ENCODE data around the gene HIF1A. TPM values are rescaled to one million over a fixed set of nuclear protein-coding genes. Genes with fewer than 3 reads are reported as not detected.

HIF1A gene
- total and polyA plus RNA-seq, 8 donors: 145 to 272 (median 204) TPM

DNA sequence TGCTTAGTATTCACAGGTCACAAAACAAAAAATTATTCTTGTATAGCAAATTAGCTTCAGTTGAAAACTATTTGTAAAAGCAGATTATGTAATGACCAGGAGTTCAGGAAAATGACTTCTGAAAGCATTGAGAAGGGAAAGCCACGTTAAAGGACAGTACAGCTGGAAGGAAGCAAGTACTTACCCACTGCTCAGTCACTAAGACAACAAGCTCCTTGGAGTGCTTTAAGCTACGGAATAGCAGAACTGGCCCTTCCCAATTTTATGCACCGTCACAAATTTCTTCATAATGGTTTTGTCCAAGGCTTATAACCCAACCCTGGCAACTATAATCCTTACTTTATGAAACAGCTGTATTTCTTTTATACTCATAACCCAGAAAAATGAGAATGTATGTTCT lies 54.0 kb downstream of the HIF1A start:
- ATAC-seq: peak; percentile 65
- Histone ChIP-seq H3K27ac (peak overlapping the region; percentile 53 to 87), H3K4me1 (peaks cover 12 to 54% of the 10 kb centered on the region in 2 donors), H3K4me3 (peak overlapping the region in 1 of 2 donors; percentile 42), H3K27me3 (no peaks in the 10 kb centered on the region), H3K9me3 (no peaks in the 10 kb centered on the region), H3K36me3 (peaks cover 5 to 45% of the 10 kb centered on the region in 2 donors)
- intact Hi-C loops (cut with DNase I): no loop called here
- TF ChIP-seq, protein P1, sequence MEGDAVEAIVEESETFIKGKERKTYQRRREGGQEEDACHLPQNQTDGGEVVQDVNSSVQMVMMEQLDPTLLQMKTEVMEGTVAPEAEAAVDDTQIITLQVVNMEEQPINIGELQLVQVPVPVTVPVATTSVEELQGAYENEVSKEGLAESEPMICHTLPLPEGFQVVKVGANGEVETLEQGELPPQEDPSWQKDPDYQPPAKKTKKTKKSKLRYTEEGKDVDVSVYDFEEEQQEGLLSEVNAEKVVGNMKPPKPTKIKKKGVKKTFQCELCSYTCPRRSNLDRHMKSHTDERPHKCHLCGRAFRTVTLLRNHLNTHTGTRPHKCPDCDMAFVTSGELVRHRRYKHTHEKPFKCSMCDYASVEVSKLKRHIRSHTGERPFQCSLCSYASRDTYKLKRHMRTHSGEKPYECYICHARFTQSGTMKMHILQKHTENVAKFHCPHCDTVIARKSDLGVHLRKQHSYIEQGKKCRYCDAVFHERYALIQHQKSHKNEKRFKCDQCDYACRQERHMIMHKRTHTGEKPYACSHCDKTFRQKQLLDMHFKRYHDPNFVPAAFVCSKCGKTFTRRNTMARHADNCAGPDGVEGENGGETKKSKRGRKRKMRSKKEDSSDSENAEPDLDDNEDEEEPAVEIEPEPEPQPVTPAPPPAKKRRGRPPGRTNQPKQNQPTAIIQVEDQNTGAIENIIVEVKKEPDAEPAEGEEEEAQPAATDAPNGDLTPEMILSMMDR (IDR thresholded peaks at IDR 0.05): no peak
- DNase-seq: no peak

DNA sequence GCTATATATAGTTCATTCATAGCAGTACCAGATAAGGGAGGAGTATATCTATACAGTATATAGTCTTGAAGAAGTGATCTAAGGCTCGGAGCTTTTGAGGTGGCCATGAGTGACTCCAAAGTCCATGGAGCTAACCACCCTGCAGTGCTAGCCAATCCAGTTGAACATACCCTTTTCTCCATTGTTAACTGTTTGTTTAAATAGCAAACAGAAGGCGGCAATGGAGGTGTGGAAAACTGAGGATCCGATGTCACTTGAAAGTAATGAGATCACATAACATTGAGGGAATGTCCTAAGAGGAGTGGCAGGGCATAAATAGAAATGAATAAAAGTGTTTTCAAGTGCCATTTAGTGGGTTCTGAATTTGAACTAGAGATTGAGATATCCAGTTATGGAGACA lies 54.6 kb downstream of the HIF1A start:
- peak; percentile 18 for ATAC-seq
- Histone ChIP-seq H3K4me3 (peak overlapping the region in 1 of 2 donors; percentile 42), H3K36me3 (peaks cover 5 to 39% of the 10 kb centered on the region in 2 donors), H3K27me3 (no peaks in the 10 kb centered on the region), H3K9me3 (no peaks in the 10 kb centered on the region), H3K27ac (peak overlapping the region; percentile 53 to 87), H3K4me1 (peaks cover 12 to 54% of the 10 kb centered on the region in 2 donors)
- intact Hi-C loops (cut with DNase I): no loop called here
- TF ChIP-seq, protein P1 (IDR thresholded peaks at IDR 0.05): no peak
- no peak for DNase-seq

DNA sequence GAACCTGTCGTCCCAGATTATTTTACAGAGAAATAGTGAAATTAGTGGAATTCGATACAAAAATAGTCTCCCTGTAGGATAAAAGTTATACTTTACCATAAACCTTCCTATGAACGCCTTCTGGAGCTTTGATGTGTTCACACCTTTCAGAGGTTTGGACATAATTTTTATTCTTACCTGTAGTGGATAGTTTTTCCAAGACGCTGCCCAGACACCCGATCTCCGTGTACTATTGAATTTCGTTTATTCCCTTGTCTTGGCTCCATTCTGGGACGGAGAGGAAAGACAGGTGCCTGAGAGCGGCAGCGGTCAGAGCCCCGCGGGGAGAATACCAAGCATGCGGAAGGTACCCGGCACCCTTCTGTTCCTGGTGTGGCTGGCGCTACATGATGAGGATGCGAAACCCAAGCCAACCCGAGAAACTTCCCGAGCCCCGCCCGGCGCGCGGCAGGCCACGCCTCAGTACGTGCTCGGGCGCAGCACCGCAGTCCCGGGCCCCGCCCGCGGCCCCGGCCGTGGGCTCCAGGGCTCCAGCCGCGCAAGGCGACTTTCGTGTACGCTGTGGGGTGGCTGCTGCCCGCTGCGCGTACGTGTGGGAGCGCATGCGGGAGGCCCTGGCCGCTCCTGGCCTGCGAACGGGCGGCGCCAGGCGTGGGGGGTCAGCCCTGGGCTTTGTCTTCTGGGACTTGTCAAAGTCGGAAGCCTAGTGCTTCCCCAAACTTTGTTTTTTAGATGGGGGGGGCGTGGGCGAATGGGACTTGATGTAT lies 55.6 kb downstream of the HIF1A start:
- Histone ChIP-seq H3K36me3 (peaks cover 0 to 28% of the 10 kb centered on the region in 2 donors), H3K27ac (peak overlapping the region; percentile 87 to 90), H3K4me1 (peaks cover 12 to 54% of the 10 kb centered on the region in 2 donors), H3K4me3 (peak overlapping the region; percentile 36 to 42), H3K9me3 (no peaks in the 10 kb centered on the region), H3K27me3 (no peaks in the 10 kb centered on the region)
- TF ChIP-seq, protein P1 (IDR thresholded peaks at IDR 0.05): no peak
- ATAC-seq (peak; percentile 93), DNase-seq (peak; percentile 77 to 98 (median 90))
- intact Hi-C loops (cut with DNase I): no loop called here

DNA sequence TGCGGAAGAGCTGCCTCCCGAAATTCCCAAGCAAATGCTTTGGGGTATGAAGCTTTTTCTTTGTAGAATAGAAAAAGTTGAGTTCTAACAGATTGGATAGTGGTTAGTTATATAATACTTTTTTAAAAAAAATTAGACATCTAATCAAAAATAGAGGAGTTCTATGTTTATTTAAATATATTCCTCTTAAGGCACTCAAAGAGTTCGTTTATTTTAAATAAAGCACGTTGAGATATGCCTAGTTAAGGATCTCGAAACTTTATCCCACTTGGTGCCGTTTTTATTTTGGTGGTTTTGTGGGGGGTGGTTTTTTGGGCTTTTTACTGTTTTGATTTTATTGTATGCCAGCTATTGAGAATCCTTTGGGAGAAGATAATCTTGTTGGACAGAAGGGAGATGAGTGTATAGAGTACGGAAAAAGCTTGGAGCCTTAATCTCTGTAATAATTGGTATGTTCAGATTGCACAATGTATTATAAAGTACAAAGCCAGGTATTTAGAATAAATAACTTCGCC lies 56.2 kb downstream of the HIF1A start:
- DNase-seq: no peak
- H3K27ac ChIP-seq: peak overlapping the region; percentile 87 to 90
- peaks cover 0 to 22% of the 10 kb centered on the region in 2 donors for H3K36me3 ChIP-seq
- TF ChIP-seq, protein P1 (IDR thresholded peaks at IDR 0.05): no peak
- H3K9me3 ChIP-seq: no peaks in the 10 kb centered on the region
- no peaks in the 10 kb centered on the region for H3K27me3 ChIP-seq
- ATAC-seq: no peak
- peaks cover 12 to 54% of the 10 kb centered on the region in 2 donors for H3K4me1 ChIP-seq
- intact Hi-C loops (cut with DNase I): no loop called here
- peak overlapping the region; percentile 36 to 42 for H3K4me3 ChIP-seq

DNA sequence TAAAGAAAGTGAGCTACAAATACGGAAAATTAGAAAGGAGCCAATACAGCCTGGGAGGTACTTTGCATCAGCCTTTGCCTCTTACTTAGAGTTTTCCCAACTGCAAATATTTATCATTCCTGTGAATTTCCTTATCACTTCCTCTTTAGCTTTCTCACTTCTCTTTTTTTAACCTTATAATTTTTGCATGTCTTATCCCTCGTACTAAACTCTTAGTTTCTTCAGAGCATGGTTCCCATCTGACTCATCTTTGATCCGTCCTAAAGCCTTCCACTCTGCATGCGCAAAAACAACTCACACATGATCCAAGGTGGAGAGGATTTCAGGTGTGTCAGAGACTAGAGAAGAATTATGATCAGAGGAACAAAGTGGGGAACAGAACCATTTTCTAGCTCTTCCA lies 57.3 kb downstream of the HIF1A start:
- intact Hi-C loops (cut with DNase I): no loop called here
- no peaks in the 10 kb centered on the region for H3K9me3 ChIP-seq
- H3K4me1 ChIP-seq: peaks cover 12 to 53% of the 10 kb centered on the region in 2 donors
- peaks cover 0 to 11% of the 10 kb centered on the region in 2 donors for H3K36me3 ChIP-seq
- no peak for ATAC-seq
- H3K4me3 ChIP-seq: no peak overlapping the region
- TF ChIP-seq, protein P1 (IDR thresholded peaks at IDR 0.05): no peak
- no peaks in the 10 kb centered on the region for H3K27me3 ChIP-seq
- no peak for DNase-seq
- H3K27ac ChIP-seq: peak overlapping the region in 1 of 2 donors; percentile 23
